GM12865 (cell line): ENCODE measurements around the gene CD177.

Source experiments
- DNase-seq: peaks from one replicate; pipeline ENCODE4 v3.0.0; 2010; ENCODE audit warnings: low read depth
- H3K4me3 ChIP-seq: 2 replicates; pipeline ENCODE4 v1.5.1; 2011; ENCODE audit warnings: mild to moderate bottlenecking, low read depth, low read length, control low read depth
- TF ChIP-seq, protein P1 (sequence below): IDR thresholded peaks from 2 replicates; pipeline ENCODE4 v1.5.1; 2011; ENCODE audit warnings: low read length, control low read depth, low read depth, inconsistent platforms; ENCODE audit not compliant: insufficient read depth; ENCODE audit errors: missing control alignments

The CD177 gene

DNA sequence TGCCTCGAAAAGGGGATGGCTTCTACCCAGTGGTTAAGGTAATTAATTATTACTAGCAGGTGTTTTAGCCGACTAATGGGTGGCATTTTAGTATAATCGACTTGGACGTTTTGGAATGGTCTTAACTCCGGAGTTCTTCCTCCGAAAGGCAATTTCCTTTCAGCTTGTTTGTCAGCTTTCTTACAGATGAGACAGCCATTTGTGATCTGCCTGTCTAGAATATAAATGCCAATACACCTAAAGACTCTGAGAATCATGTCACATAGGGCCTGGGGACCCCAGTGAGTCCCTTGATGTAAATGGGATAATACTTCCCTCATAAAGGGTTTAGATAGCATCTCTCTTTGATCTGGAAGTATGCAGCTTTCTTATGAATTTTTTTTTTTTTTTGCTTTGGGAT lies 42.2 kb upstream of the CD177 start:
- no peak overlapping the region for H3K4me3 ChIP-seq
- no peak for DNase-seq
- TF ChIP-seq, protein P1, sequence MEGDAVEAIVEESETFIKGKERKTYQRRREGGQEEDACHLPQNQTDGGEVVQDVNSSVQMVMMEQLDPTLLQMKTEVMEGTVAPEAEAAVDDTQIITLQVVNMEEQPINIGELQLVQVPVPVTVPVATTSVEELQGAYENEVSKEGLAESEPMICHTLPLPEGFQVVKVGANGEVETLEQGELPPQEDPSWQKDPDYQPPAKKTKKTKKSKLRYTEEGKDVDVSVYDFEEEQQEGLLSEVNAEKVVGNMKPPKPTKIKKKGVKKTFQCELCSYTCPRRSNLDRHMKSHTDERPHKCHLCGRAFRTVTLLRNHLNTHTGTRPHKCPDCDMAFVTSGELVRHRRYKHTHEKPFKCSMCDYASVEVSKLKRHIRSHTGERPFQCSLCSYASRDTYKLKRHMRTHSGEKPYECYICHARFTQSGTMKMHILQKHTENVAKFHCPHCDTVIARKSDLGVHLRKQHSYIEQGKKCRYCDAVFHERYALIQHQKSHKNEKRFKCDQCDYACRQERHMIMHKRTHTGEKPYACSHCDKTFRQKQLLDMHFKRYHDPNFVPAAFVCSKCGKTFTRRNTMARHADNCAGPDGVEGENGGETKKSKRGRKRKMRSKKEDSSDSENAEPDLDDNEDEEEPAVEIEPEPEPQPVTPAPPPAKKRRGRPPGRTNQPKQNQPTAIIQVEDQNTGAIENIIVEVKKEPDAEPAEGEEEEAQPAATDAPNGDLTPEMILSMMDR: no peak

DNA sequence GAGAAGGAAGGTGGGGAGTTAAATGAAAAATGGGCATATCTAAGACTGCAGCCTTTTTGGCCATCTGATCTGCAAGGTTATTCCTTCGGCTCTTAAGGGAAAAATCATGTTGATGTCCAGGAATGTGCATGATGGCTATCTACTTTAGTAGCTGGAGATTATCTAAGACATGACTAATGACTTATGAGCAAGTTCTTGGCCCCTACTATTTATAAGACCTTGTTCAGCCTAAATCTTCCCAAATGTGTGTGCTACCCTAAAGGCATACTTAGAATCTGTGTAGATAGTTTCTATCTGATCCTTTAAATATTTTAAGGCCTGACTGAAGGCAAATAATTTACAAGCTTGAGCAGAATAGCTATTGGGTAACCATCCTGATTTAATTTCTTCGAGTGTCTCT lies 41.8 kb upstream of the CD177 start:
- H3K4me3 ChIP-seq: no peak overlapping the region
- TF ChIP-seq, protein P1: no peak
- no peak for DNase-seq

DNA sequence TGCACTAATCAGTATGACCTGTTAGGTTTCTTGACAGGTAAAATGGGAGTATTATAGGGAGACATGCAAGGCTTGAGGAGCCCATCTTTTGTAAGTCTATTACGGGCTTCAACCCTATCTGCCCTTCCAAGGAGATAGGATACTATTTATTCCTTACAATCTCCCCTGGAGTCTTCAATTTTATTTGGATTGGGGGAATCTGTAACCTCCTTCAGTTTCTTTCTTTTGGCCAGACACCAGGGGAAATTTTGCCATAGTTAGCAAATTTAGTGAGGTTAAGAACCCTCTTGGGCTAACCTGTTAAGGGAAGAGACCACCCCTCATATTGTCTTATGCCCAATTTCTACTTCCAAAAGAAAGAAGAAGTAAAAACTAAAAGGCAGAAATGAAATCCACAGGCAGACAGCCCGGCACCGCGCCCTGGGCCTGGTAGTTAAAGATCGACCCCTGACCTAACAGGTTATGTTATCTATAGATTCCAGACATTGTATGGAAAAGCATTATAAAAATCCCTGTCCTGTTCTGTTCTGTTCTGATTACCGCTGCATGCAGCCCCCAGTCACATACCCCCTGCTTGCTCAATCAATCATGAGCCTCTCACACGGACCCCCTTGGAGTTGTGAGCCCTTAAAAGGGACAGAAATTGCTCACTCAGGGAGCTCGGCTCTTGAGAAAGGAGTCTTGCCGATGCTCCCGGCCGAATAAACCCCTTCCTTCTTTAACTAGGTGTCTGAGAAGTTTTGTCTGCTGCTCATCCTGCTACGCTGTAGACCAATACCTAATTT lies 39.6 kb upstream of the CD177 start:
- no peak overlapping the region for H3K4me3 ChIP-seq
- DNase-seq: no peak
- TF ChIP-seq, protein P1: no peak

DNA sequence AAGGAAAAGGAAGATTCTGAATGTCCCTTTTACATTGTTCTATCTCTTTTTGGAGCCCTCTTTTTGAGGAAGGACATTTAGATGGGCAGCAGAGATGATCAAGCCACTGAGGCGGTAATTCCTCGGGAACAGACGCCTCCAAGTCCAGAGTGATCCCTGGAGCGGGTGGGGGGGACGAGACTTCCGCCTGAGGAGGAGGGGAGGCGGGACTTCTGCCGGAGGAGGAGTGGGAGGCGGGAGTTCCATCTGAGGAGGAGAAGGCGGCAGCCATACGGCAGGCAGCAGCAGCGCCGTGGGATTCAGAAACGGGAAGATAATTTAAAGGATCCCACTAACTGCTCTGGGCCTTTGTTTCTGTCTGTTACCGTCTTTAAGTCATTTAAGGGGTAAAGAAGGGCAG lies 37.6 kb upstream of the CD177 start:
- H3K4me3 ChIP-seq: no peak overlapping the region
- TF ChIP-seq, protein P1: no peak
- DNase-seq: no peak

DNA sequence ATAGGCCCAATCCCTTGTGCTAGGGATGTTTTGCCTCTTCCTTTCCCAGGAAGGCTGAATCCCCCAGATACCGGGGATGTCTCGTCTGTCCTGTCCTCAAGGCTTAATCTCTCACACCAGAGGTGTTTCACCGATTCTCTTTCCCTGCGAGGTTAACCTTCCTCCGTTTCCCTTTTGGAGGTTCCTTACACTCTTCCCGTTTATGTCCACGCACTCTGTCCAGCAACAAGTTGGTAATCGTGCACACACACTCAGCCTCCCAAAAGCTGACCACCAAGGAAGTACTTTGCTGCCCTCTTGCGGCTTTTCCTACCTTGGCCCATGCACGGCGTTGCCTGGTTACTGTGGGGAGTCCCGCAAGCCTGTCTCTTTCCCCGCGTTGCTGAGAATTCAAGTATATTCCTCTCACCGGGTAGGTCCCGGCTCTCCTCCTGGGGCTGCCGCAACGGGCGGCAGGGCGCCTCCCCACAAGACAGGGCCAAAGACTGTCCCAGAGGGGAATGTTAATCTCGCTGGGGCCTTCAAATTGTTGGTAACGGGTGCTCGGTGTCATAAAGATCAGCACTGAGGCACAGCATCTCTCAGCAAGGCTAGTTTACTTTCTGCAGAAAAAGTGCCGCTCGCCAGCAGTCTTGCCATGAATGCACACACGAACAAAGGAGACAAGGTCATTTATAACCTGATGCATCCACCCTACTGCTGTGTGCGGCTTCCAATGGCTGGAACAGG lies 36.7 kb upstream of the CD177 start:
- H3K4me3 ChIP-seq: no peak overlapping the region
- TF ChIP-seq, protein P1: peak; percentile 20
- DNase-seq: peak; percentile 23

DNA sequence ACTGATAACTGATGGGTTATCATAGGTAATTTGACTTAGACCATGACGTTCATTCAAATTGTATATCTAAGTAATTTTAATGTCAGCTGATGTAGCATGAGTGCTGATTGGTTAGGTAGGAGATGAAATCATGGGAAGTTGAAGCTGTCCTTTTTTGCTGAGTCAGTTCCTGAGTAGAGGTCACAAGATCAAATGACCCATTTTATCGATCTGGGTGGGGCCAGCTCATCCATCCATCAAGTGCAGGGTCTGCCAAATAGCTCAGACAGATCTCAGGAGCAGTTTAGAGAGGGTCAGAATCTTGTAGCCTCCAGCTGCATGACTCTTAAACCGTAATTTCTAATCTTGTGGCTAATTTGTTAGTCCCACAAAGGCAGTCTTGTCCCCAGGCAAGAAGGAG lies 35.3 kb upstream of the CD177 start:
- DNase-seq: no peak
- H3K4me3 ChIP-seq: no peak overlapping the region
- TF ChIP-seq, protein P1: no peak
